Stimulated activated CD4-positive, alpha-beta T cell treated with anti-CD3 and anti-CD28 coated beads, Interleukin-4, amount 100 ng/mL, for 1 hour (primary cell): ENCODE results near the gene PAM.
"Not testable (repeated sequence)": the region's sequence is repeated elsewhere in the genome, so short reads cannot be mapped to it uniquely, and the experiment has no call there.

ENCODE experiments used
- DNase-seq: peaks from one replicate; pipeline ENCODE4 v3.0.0-alpha.2; 2020

Gene PAM

GRCh38 chr5:102754767-102755431 lies at the start of gene PAM:
Gene PAM, plus strand, starts transcription at chr5:102755305. Its CDS starts 110,891 bp downstream, at chr5:102866196.
- peak; percentile 80 for DNase-seq

DNA sequence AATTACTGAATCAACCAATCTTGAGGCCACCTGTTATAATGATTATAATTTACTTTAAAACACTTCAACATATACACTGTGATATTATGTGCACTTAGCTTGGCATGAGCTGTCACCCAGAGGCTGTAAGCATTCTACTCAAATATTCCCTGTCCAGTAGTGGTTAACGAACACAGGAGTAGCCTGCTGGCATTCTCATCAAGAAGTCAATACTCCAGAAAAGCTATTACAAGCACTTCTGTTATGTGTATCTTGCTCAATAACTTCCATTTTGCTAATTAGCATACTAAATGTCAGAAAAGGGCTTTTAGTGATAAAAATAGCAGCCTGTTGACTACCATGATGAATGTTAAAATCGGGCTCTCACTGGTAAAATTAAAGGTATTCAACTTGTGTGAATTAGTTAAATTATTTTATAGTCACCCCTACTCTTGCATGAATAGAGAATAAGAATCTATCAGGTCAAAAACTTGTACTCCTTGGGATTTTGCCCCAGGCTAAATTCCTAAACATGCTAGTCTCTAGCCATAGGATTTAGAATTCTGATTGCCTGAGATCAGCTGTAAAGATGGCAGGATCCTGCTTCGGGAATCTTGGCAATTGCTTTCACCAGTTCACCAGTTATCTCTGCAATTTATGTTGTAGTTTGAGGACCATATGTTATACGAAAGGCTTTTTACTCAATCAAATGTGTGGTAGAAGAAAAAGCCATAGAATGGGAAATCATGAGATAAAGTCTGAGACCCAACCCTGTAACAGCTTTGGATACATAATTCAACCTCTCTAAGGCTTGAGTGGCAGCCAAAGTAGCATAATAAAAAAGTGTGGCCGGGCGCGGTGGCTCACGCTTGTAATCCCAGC lies 43.4 kb upstream of the PAM start:
- no peak for DNase-seq

GRCh38 chr5:102713278-102713677 lies 41.8 kb upstream of the PAM start:
- no peak for DNase-seq

GRCh38 chr5:102713682-102714231 lies 41.3 kb upstream of the PAM start:
- DNase-seq: no peak

GRCh38 chr5:102715082-102715807 lies 39.9 kb upstream of the PAM start:
- no peak for DNase-seq

DNA sequence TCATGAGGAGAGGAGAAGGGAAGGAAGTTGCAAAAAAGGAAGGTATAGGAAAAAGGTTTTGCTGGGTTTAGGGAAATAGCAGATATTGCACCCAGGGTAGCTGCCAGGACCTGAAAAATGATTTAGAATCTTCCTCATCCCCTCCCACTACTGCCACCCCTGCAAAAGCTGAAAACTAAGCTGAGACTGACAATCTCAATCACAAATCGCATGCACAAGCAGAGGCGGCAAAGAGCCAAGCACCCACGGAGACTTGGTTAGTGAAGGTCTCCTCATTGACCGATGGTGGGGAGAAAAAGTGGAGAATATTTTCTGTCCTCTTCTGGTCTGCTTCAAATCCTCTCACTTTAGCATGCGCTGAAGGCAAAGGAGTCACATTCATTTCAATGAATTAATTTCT lies 39.1 kb upstream of the PAM start:
- no peak for DNase-seq

GRCh38 chr5:102718819-102719218 lies 36.3 kb upstream of the PAM start:
- DNase-seq: no peak

- DNase-seq: no peak
These were observed 35.2 kb upstream of the PAM start for GRCh38 chr5:102719886-102720285.

DNA sequence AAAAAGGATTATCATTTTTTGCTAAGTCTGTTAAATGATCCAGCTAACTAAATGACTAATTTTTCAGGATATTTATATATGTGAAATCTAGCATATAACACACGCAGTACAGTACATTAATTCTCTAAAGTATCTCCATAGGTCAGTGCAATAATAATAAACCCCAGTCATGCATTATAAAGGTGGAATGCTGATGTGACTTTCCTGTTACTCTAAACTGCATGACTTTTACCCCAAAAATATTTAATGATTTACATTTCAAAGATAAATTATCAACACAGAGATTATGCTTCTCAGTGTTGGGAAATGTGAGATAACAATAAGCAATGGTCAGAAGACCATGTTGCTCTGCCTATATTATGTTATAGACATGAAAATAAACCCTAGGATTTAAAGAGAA lies 34.1 kb upstream of the PAM start:
- no peak for DNase-seq

- no peak for DNase-seq
These were observed 32.2 kb upstream of the PAM start for GRCh38 chr5:102722931-102723330.

DNA sequence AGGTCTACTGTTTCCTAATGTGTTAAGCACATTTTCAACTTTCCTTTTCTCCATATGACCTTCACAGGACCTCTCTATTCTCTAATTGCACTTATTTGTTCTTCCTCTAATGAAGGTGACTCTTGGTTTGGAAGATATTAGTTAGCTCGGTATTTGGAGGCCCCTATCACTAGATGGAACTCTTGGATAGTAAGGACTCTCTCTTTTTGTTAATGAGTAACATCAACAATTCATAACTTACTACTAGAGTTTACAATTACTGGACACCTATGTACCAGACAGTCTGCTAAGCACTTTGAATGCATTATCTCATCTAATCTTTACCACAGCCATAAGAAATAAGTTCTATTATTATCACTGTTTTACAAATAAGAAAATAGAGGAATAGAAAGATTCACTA lies 23.4 kb upstream of the PAM start:
- no peak for DNase-seq

- no peak for DNase-seq
These were observed 21.6 kb upstream of the PAM start for GRCh38 chr5:102733534-102733933.

- no peak for DNase-seq
These were observed 17.9 kb upstream of the PAM start for GRCh38 chr5:102737161-102737560.

DNA sequence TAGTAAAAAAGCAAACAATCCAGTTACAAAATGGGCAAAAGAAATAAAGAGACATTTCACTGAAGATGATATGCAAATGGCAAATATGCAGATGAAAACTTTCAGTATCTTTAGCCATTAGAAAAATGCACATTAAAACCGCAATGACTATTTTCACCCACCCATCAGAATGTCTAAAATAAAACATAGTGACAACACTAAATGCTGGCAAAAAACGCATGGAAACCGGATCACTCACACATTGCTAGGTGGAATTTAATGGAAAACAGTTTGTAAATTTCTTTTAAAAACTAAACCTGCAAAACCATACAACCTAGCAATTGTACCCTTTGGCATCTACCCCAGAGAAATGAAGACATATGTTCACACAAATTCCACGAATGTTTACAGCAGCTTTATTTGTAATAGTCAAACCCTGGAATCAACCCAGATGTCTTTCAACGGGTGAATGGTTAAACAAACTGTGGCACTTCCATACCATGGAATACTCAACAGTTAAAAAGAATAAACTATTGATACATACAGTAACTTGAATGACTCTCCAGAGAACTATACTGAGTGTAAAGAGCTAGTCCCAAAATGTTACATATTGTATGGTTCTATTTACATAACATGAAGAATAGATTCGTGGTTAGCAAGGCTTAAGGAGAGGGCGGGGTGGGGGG lies 17.2 kb upstream of the PAM start:
- DNase-seq: no peak

GRCh38 chr5:102740515-102740914 lies 14.6 kb upstream of the PAM start:
- DNase-seq: no peak

GRCh38 chr5:102742215-102742614 lies 12.9 kb upstream of the PAM start:
- DNase-seq: no peak

GRCh38 chr5:102743900-102744299 lies 11.2 kb upstream of the PAM start:
- no peak for DNase-seq

DNA sequence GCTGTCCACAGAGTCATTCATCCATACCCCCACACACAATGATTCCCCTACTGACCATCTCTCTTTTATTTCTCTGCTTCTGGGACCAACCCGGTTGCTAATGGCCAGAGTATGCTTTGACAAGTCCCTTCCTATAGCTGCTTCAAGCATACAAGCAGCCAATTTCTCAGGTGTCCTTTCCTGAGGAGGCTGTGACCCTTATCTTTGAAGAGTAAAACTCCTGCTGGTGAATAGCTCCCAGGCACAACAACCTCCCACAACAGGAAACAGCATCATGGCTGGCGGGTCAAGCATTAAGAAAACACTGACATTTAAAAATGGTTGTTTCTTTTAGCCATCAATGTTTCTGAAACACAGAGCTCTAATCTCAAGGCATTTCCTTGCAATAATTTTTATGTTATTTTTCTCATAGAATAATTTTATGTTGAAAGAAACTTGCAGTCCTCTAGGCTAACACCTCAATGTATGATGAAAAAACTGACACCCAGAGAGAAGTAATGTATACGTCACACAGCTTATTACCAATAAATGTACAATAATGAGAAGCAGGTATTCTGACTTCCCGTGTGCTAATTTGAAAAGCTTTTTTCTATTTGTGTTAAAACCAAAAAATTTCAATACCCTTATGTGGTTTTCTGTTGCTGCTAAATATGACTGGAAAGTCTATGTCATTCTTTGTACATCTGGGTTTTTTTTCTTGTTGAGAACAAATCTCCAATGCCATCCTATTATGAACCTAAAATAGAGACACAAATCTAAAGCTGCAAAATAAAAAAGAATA lies 7.5 kb upstream of the PAM start:
- no peak for DNase-seq

DNA sequence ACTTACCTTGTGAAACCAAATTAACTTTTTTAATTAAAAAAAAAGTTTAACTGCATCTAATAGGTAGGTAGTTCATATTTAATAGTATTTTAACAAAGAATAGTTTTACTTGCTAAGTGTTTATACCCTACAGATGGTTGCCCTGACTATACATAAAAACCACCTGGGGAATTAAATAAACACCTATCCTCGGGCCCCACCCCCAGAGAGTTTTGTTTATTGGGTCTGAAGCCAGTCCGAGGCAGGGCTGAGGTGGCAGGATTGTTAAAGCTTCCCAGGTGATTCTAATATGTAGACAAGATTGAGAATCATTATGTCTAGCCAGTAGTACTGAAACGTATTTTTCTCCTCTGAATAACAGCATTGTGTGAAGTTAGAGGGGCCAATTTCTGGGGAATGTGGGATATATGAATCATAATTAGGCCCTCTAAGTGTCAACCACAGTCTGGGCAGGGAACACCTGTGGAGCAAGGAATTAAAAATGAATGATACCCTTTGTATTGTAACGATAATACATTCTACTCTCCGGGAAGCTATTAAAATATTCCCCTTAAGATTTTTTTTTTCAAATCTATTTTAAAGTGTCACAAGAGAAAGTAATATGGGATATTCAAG lies 5.6 kb upstream of the PAM start:
- no peak for DNase-seq

DNA sequence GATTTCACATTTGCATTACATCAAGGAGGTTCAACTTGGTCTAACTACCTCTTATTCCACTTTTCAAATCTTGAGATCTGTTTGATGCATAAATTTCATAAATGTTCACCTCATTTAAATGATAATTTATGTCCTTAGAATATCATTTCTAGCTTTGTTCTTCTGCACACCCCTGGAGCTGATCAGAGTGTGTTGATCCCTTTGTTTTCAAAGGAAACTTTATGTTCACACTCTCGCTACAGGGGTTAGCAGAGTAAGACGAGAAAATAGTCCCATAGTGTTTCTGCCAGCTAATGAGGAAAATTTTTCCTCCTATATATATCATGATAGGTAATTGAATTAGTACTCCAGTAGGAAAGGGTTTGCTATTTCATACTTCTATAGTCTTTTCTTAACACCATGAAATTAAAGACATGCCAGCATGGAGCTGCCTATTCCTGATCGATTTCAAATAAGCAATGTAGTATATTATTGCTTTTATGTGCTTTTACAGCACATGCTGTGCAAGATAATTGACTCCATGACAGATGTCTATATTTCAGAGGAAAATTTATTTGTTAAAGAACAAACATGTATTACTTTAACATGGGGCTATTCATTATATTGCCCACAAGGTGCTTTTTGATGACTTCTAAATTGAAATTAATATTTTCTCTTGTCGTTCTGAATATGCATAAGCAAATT lies 4.8 kb upstream of the PAM start:
- no peak for DNase-seq

DNA sequence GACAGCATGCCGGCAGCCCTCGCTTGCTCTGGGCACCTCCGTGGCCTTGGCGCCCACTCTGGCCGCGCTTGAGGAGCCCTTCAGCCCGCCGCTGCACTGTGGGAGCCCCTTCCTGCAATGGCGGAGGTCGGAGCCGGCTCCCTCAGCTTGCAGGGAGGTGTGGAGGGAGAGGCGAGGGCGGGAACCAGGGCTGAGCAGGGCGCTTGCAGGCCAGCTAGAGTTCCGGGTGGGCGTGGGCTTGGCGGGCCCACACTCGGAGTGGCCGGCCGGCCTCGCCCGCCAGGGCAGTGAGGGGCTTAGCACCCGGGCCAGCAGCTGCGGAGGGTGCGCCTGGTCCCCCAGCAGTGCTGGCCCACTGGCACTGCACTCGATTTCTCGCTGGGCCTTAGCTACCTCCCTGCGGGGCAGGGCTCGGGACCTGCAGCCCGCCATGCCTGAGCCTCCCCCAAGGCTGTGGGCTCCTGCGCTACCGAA lies 3.2 kb upstream of the PAM start:
- DNase-seq: not testable (repeated sequence)
